Middle frontal gyrus (tissue), 1 donor: Measurements from ENCODE around the gene CIRBP.
"Not testable (repeated sequence)": the region's sequence is repeated elsewhere in the genome, so short reads cannot be mapped to it uniquely, and the experiment has no call there.

Experiments
- DNase-seq: peaks from one replicate; pipeline ENCODE4 v3.0.0-alpha.2; 2015; ENCODE audit warnings: low spot score; ENCODE audit errors: extremely low spot score

Gene CIRBP

GRCh38 chr19:1290196-1290702, 21.1 kb downstream of the CIRBP start:
- DNase-seq = no peak

GRCh38 chr19:1290703-1291651, 21.8 kb downstream of the CIRBP start:
- no peak for DNase-seq

DNA sequence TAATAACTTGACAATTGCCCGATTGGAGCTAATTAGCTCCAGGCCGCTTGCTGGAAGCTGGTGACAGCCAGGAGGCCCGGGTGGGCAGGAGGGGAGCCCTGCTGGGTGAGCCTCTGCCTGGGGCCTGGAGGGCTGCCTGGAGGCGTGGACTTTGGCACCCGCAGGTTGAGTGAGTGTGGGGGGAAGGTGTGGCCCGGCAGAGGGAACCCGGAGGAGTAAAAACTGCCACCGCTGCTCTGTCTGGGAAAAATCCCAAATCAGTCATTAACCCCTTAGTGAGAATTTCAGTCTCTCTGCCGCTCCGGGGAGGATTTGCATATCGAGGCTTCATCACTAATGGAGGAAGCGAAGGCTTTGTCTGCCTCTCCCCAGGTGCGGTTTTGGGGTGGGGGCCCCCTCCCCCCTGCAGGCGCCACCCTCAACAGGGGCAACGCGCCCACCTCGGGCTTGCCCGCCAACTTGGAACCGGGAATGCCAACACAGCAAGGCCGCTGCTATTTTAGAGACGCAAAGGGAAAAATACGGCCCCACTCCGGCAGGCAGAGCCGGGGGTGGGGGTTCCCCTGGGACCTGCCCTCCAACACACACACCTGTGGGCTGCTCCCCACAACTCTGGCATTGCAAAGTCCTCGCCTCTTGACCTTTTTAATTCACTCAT, 22.8 kb downstream of the CIRBP start:
- DNase-seq = no peak

- no peak for DNase-seq
Observed at GRCh38 chr19:1292419-1293151, 23.5 kb downstream of the CIRBP start.

DNA sequence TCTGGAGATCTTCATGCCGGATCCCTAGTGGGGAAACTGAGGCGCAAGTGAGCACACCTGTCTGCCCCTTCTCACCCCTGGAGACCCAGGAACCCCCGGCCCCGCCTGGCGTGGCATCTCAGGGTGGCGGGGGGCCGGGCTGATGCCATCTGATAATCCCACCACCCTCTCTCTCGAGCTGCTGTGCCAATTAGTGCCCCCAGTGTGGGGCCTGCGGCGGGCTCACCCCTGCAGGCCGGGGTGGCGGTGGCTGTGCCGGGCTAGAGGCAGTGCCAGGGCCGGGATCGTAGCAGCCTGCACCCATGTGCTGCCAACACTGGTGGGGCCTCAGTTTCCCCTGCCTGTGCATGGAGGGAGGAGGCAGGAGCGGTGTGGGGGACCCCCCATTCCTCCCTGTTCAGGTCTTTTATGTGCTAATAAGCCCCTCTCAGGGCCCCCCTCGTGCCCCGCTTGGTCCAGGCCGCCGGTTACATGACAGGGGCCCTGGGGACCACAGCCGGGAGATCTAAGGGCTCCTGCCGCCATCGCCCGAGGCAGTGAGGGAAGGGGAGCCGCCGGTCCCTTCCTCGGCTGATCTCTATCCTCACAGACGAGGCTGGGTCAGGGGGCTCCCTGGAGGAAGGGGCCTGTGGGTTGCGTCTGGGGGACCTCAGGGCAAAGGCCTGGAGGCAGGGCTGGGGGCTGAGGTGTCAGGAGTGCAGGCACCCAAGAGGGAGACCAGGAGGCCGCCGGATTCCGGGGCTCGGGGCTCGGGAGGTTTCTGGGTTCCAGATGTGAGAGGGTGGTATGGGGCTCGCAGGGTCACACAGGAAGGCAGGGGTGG, 24.9 kb downstream of the CIRBP start:
- DNase-seq = no peak

GRCh38 chr19:1294688-1295087, 25.6 kb downstream of the CIRBP start:
- no peak for DNase-seq

DNA sequence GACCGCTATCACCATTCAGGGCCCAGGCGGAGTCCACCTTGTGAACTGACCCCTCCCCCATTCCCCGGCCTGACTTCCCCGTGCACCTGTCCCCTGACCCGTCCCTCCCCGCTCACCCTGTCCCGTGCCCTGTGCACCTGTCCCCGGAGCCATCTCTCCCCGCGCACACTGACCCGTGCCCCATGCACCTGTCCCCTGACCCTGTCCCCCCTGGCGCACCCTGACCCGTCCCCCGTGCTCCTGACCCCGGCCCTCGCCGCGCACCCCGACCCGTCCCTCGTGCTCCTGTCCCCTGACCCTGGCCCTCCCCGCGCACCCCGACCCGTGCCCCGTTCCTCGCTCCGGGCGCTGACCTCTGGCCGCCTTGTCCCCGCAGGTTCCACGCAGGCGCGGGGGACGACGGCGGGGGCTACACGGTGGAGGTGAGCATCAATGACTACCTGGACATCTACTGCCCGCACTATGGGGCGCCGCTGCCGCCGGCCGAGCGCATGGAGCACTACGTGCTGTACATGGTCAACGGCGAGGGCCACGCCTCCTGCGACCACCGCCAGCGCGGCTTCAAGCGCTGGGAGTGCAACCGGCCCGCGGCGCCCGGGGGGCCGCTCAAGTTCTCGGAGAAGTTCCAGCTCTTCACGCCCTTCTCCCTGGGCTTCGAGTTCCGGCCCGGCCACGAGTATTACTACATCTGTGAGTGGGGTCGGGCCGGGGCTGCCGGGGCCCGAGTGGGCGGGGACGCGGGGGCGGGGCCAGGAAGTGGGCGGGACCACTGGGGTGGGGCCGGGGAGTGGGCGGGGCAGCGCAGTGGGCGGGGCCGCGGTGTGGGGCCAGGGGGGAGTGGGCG, 26.3 kb downstream of the CIRBP start:
- no peak for DNase-seq

GRCh38 chr19:1296078-1296477, 26.9 kb downstream of the CIRBP start:
- DNase-seq = no peak

- no peak for DNase-seq
Observed at GRCh38 chr19:1296575-1297271, 27.6 kb downstream of the CIRBP start.

GRCh38 chr19:1298235-1298634, 29.1 kb downstream of the CIRBP start:
- DNase-seq = no peak

DNA sequence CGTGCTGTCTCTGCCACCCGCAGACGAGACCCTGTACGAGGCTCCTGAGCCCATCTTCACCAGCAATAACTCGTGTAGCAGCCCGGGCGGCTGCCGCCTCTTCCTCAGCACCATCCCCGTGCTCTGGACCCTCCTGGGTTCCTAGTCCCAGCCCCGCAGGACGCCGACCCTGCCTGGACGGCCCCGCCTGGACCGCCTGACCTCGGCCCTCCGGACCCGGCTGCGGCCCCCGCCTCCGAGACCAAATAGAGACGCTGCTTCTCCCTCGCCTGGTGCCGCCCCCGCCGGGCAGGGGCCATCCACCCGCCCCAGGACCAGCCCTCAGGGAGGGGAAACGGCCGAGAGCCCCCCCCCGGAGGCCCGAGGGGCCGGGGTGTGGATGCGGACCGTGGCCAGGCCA, 30.7 kb downstream of the CIRBP start:
- DNase-seq = no peak

- no peak for DNase-seq
Observed at GRCh38 chr19:1300744-1301490, 31.8 kb downstream of the CIRBP start.

DNA sequence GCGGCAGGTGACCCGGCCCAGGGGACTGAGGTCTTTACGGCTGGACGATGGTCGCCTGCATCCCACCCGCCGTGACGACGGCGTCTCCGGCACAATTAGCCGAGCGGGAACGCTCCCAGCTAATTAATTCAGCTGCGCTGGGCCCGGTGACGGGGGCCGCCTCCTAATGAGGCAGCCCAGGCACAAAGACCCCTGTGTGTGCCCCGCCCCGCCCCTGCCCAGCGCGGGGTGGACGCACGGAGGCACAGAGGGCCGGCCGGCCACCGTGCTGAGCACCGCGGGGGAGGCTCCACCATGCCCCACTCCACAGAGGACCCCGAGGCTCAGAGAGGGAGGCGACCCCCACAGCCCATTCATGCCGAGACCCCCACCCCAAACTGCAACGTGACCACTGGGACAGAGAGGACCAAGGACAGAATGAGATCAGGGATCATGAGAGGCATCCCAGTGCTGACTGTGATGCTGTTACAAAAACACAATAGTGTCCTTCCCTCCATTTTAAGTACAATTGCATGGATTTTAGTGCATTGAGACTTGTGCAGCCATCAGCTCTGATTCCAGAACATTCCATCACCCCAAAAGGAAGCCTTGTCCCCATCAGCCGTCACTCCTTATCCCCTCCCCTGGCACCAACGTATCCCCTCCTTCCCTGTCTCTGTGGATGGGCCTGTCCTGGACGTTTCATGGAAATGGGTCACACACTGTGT, 33.6 kb downstream of the CIRBP start:
- DNase-seq = peak; percentile 25

DNA sequence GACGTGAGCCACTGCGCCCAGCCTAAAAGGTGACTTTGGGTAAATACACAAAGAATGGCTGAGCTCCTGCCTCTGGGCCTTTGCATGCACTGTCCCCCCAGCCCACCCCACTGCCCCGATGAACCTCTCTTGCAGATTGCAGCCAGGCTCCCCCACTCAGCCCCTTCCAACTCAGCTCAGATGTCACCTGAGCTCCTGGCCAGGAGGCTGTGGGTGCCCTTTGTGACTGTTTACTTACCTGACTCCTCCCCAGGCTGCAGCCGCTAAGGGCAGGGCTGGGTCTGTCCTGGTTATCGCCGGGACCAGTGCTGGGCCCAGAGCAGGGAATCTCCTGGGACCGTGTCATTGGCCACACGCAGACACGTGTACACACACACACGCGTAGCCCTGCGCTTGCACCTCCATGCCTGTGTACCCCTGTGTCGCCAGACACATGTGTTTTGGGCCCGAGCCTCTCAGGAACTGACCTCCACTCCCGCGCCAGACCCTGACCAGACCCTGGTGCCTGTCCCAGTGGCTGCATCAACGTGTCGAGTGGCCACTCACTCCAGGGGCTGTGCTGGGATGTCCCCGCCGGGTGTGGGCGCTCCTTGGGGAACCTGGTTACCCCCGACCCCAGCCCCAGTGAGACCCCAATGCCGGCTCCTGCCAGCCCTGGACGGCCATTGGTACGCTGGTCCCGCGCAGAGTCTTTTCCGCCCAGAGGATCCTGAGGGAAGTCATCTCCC, 35.2 kb downstream of the CIRBP start:
- no peak for DNase-seq

- not testable (repeated sequence) for DNase-seq
Observed at GRCh38 chr19:1305354-1305753, 36.2 kb downstream of the CIRBP start.

DNA sequence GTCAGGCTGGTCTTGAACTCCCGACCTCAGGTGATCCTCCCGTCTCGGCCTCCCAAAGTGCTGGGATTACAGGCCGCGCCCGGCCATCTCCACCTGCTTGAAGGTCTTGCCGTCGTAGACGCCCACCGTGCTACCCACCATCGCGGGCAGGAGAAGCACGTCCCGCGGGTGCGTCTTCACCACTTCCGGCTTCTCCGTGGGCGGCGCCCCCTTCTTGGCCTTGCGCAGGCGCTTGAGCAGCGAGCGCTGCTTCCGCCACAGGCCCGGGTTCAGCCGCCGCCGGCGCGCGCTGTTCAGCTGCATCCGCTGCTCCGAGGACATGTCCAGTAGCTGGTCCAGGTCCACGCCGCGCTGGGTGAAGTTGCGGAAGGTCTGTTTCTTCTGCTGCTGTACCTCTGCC, 38.2 kb downstream of the CIRBP start:
- DNase-seq = no peak

DNA sequence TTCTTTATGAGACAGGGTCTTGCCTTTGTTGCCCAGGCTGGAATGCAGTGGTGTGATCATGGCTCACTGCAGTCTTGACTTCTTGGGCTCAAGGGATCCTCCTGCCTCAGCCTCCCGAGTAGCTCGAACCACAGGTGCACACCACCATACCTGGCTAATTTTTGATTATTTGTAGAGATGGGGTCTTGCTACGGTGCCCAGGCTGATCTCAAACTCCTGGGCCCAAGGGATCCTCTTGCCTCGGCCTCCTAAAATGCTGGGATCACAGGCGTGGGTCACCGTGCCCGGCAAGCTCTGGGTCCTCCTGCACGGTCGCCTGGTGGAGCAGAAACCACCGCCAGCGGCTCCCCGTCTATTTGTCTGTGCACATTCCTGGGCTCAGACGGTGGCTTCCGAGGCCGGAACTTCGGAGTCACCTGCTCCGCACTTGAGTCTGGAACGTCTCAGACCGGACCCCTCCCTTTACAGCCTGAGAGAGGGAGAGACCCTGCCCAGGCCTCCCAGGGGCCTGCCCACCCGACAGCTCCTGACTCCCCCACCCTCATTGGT, 38.7 kb downstream of the CIRBP start:
- no peak for DNase-seq
